Measurements from ENCODE around the gene ATXN2. TPM values are rescaled to one million over a fixed set of nuclear protein-coding genes. Genes with fewer than 3 reads are reported as not detected.
A peak's percentile ranks its signal among the peaks of the same experiment; 100 is the strongest.

ATXN2 gene
- total and polyA plus RNA-seq, 7 experiments from 2014 or later, result 23.9 to 71.9 (median 44.0) TPM

DNA sequence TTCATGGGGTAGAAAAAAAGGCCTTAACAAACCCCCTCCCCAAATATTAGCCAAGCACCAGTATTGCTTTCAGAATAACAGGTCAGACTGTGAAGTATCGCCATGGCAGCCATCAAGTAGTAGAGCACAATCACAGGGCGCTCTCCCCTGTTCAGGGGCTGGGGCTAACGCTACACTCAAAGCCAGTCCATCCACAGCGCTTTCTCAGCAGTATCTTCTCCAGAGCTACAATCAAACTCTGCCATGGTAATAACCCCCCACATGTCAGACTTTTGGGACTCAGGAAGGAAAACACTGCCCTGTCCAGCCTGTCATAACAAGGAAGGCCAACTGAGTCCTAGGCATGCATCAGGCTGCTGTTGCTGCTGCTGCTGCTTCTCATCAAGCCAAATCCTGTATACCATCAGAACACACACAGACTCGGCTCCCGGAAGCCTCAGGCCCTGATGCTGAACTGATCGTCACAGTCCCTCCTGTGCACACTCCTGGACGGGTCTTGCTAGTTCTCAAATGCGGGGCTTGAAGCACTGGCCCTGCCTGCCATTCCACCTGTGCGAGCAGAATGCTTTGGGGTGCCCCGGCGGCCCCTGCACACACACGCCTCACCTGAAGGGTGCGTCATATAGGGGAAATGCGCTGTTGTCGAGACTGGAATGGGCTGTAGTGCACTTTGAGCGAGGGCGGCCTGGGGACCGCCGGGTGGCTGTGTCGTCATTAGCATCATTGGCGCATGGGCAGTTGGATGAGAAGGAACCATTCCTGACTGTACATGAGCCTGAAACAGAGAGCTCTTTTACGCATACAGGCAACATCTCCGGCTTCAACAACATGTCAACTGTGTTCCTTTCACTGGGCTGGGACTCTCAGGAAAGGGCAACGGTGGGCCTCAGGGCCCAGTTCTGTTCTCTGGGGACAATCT, 145.8 kb downstream of the ATXN2 start:
- H3K4me3 ChIP-seq (ENCODE audit: low read length), result no peak overlapping the region
- H3K27ac ChIP-seq (ENCODE audit: low read depth, low read length), result no peak overlapping the region
- no peaks in the 10 kb centered on the region for H3K9me3 ChIP-seq (ENCODE audit: control insufficient read depth in 2 of 3, low read length in 3 of 3)
- H3K4me1 Mint-ChIP-seq, result peaks cover 11 to 39% (median 27%) of the 10 kb centered on the region in 7 donors
- no peaks in the 10 kb centered on the region for H3K27me3 Mint-ChIP-seq
- H3K9me3 Mint-ChIP-seq, result no peaks in the 10 kb centered on the region
- H3K36me3 Mint-ChIP-seq, result peaks cover 7 to 32% (median 16%) of the 10 kb centered on the region in 5 donors
- peaks cover 9 to 61% (median 23%) of the 10 kb centered on the region in 3 experiments for H3K36me3 ChIP-seq (ENCODE audit: control insufficient read depth in 2 of 3, insufficient read depth in 3 of 3, low read length in 3 of 3)
- no peaks in the 10 kb centered on the region for H3K27me3 ChIP-seq (ENCODE audit: control insufficient read depth in 2 of 2, insufficient read depth in 2 of 2, low read length in 2 of 2)
- H3K4me1 ChIP-seq (ENCODE audit: control insufficient read depth in 2 of 2, insufficient read depth in 2 of 2, low read length in 2 of 2), result peaks cover 6 to 17% of the 10 kb centered on the region in 2 donors
- POLR2A ChIA-PET, result no interaction called here
- intact Hi-C loops (cut with micrococcal nuclease), result loop anchor here in 1 of 2 donors (5.0 kb wide), 1 partner anchor 359 kb away; no protein-coding TSS in a partner anchor
- no peak overlapping the region for H3K4me3 Mint-ChIP-seq
- ATAC-seq (no peak), DNase-seq (no peak)
- CTCF ChIA-PET, result interaction anchor here (2.1 to 7.4 kb wide), 3 partner anchors 42 to 57 kb away, joined by 9 to 62 read pairs (median 49); no protein-coding TSS in a partner anchor
- H3K27ac Mint-ChIP-seq, result peak overlapping the region in 3 of 9 donors; percentile 6 to 51 (median 10)

DNA sequence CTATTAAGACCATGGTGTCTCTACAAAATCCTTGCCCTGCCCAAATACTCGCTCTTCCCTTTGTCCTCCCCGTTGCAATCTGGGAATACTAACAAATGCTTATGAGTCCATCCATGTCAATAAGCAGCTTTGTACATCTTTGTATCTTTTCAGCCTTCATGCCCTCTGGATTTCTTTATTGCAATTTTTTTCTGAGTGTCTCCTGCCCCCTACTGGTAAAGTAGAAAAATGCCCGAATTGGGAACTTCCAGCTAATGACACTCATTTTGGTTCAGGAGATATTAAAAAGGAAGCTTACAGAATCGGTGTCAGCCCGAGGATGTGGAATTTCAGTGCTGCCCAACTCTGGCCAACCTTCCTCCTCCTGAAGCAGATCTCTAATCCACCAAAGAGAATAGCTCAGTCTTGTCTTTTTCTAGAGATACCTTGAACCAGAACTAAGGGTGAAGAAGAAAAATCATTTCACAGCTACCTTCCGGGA, 147.4 kb downstream of the ATXN2 start:
- ChIA-PET POLR2A (interaction anchor here (0.6 to 2.8 kb wide), 8 partner anchors 12 to 55 kb away, joined by 3 to 24 read pairs (median 12); partner anchors contain the start of gene SH2B3), CTCF (interaction anchor here (0.6 to 11.6 kb wide), 25 partner anchors 8 to 1437 kb away, joined by 3 to 462 read pairs (median 6); partner anchors contain the start of gene SH2B3)
- Histone ChIP-seq H3K9me3 (ENCODE audit: control insufficient read depth in 2 of 3, low read length in 3 of 3) (no peaks in the 10 kb centered on the region), H3K27me3 (ENCODE audit: control insufficient read depth in 2 of 2, insufficient read depth in 2 of 2, low read length in 2 of 2) (no peaks in the 10 kb centered on the region), H3K36me3 (ENCODE audit: control insufficient read depth in 2 of 3, insufficient read depth in 3 of 3, low read length in 3 of 3) (peaks cover 9 to 73% (median 25%) of the 10 kb centered on the region in 3 experiments), H3K27ac (ENCODE audit: low read depth, low read length) (peak overlapping the region; percentile 12), H3K4me3 (ENCODE audit: low read length) (no peak overlapping the region), H3K4me1 (ENCODE audit: control insufficient read depth in 2 of 2, insufficient read depth in 2 of 2, low read length in 2 of 2) (peaks cover 6 to 17% of the 10 kb centered on the region in 2 donors)
- peaks cover 7 to 43% (median 16%) of the 10 kb centered on the region in 5 donors for H3K36me3 Mint-ChIP-seq
- peaks cover 12 to 50% (median 29%) of the 10 kb centered on the region in 7 donors for H3K4me1 Mint-ChIP-seq
- ATAC-seq, result peak; percentile 77
- peak overlapping the region in 8 of 9 donors; percentile 0 to 81 (median 25) for H3K27ac Mint-ChIP-seq
- intact Hi-C loops (cut with micrococcal nuclease), result loop anchor here (1.0 to 5.0 kb wide), 11 partner anchors 17 to 361 kb away; partner anchors contain the start of gene SH2B3 (in 1 of the 2)
- no peaks in the 10 kb centered on the region for H3K9me3 Mint-ChIP-seq
- no peaks in the 10 kb centered on the region for H3K27me3 Mint-ChIP-seq
- H3K4me3 Mint-ChIP-seq, result peak overlapping the region in 1 of 10 donors; percentile 13
- DNase-seq, result peak in 7 of 9 donors; percentile 48 to 78 (median 73)

DNA sequence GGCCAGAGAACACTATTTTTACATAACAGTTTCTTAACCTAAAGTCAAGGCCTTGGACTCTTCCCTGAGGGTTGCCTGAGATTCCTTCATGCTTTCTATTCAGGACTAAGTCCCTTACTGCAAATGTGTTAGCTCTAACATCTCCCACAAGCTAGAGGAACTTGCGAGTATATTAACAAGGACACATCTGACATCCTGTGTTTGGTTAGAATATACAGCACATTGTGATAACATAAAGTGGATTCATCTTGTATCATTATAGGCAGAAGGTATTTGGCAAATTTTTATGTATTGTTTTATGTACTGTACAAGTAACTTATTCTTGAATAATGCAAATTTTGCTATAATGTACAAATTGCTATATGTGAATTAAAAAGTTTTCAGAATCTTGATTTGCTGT, 147.9 kb downstream of the ATXN2 start:
- ChIA-PET POLR2A (interaction anchor here (1.1 to 2.8 kb wide), 7 partner anchors 11 to 55 kb away, joined by 3 to 24 read pairs (median 12); partner anchors contain the start of gene SH2B3), CTCF (interaction anchor here (0.6 to 11.6 kb wide), 21 partner anchors 8 to 1093 kb away, joined by 3 to 462 read pairs (median 7); partner anchors contain the start of gene SH2B3)
- Histone ChIP-seq H3K27me3 (ENCODE audit: control insufficient read depth in 2 of 2, insufficient read depth in 2 of 2, low read length in 2 of 2) (no peaks in the 10 kb centered on the region), H3K4me3 (ENCODE audit: low read length) (no peak overlapping the region), H3K27ac (ENCODE audit: low read depth, low read length) (peak overlapping the region; percentile 12), H3K4me1 (ENCODE audit: control insufficient read depth in 2 of 2, insufficient read depth in 2 of 2, low read length in 2 of 2) (peaks cover 6 to 17% of the 10 kb centered on the region in 2 donors), H3K36me3 (ENCODE audit: control insufficient read depth in 2 of 3, insufficient read depth in 3 of 3, low read length in 3 of 3) (peaks cover 9 to 75% (median 25%) of the 10 kb centered on the region in 3 experiments), H3K9me3 (ENCODE audit: control insufficient read depth in 2 of 3, low read length in 3 of 3) (no peaks in the 10 kb centered on the region)
- peaks cover 13 to 55% (median 34%) of the 10 kb centered on the region in 7 donors for H3K4me1 Mint-ChIP-seq
- peaks cover 7 to 48% (median 16%) of the 10 kb centered on the region in 5 donors for H3K36me3 Mint-ChIP-seq
- H3K27me3 Mint-ChIP-seq, result no peaks in the 10 kb centered on the region
- peak overlapping the region; percentile 2 to 82 (median 67) for H3K27ac Mint-ChIP-seq
- DNase-seq (no peak), ATAC-seq (no peak)
- peak overlapping the region in 1 of 10 donors; percentile 11 for H3K4me3 Mint-ChIP-seq
- no peaks in the 10 kb centered on the region for H3K9me3 Mint-ChIP-seq
- intact Hi-C loops (cut with micrococcal nuclease), result loop anchor here (1.0 to 5.0 kb wide), 11 partner anchors 16 to 361 kb away; partner anchors contain the start of gene SH2B3 (in 1 of the 2)

DNA sequence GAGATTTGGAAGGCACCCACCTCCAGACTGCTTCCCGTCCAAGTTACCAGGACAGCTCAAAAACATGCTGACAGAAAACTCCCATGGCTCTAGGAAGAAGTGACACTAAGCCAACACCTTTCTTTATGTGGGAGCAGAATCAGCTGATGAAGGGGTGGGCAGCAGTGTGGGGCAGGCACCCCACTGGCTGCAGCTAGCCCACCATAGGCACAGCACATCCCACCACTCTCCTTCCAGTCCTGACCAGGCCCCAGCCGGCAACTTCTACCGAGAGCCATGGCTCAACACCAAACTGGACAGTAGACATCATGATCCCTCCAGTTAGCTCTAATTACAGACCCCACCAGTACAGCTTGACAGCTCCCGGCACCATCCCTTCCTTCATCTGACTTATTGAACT, 148.4 kb downstream of the ATXN2 start:
- ATAC-seq (no peak), DNase-seq (peak in 1 of 9 donors; percentile 9)
- no peaks in the 10 kb centered on the region for H3K27me3 ChIP-seq (ENCODE audit: control insufficient read depth in 2 of 2, insufficient read depth in 2 of 2, low read length in 2 of 2)
- Mint-ChIP-seq H3K27ac (peak overlapping the region; percentile 2 to 91 (median 70)), H3K9me3 (no peaks in the 10 kb centered on the region), H3K4me1 (peaks cover 18 to 60% (median 39%) of the 10 kb centered on the region in 7 donors), H3K4me3 (peak overlapping the region in 1 of 10 donors; percentile 27), H3K36me3 (peaks cover 7 to 45% (median 16%) of the 10 kb centered on the region in 5 donors), H3K27me3 (no peaks in the 10 kb centered on the region)
- H3K4me3 ChIP-seq (ENCODE audit: low read length), result no peak overlapping the region
- ChIA-PET POLR2A (interaction anchor here (0.8 to 2.8 kb wide), 7 partner anchors 10 to 54 kb away, joined by 3 to 24 read pairs (median 12); no protein-coding TSS in a partner anchor), CTCF (interaction anchor here (1.2 to 11.6 kb wide), 12 partner anchors 9 to 89 kb away, joined by 3 to 462 read pairs (median 14); partner anchors contain the start of gene SH2B3)
- peak overlapping the region; percentile 12 for H3K27ac ChIP-seq (ENCODE audit: low read depth, low read length)
- H3K4me1 ChIP-seq (ENCODE audit: control insufficient read depth in 2 of 2, insufficient read depth in 2 of 2, low read length in 2 of 2), result peaks cover 9 to 22% of the 10 kb centered on the region in 2 donors
- intact Hi-C loops (cut with micrococcal nuclease), result loop anchor here (1.0 to 5.0 kb wide), 11 partner anchors 16 to 362 kb away; partner anchors contain the start of gene SH2B3 (in 1 of the 2)
- H3K36me3 ChIP-seq (ENCODE audit: control insufficient read depth in 2 of 3, insufficient read depth in 3 of 3, low read length in 3 of 3), result peaks cover 8 to 75% (median 22%) of the 10 kb centered on the region in 3 experiments
- H3K9me3 ChIP-seq (ENCODE audit: control insufficient read depth in 2 of 3, low read length in 3 of 3), result no peaks in the 10 kb centered on the region

DNA sequence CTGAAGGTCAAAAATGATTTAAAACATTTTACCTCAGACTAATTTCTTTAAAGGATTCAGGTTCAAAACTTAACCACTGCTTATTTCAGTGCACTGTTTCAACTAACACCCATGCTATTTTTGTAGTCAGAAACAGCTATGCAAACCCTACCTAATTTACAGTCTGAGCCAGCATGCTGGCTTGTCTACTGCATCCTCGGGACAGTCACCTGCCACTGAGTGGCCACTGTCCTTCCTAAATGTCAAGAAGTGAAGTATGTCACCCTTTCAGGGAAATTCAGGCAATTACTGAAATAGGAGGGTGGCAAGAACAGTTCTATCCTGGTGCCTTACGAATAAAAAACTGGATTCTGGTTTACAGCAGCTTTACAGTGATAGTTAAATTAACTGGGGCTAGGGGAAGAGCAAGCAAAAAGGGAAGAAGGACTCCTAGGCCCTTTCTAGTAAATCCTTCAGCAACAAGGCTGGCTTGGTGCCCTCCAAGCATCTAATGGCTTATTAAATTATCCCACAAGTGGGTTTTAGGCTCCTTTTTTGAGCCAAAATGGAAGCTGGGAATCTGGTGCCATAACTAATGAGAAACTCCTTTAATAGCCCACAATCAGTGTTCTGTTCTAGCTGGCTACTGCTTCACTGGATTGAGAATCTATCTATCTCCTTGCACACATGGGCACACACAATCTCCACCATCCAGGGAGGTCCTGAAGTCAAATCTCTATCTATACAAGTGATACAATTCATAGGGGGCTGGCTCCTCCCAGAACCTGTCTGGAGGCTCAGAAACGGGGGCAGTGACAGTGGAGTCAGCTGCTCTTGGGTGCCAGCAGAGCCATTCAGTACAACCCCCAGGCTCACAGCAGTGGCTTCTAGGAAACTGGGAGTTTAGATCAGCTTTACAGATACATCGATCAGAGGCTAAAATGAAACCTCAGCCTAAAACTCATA, 150.0 kb downstream of the ATXN2 start:
- Mint-ChIP-seq H3K27ac (peak overlapping the region; percentile 25 to 85 (median 77)), H3K4me3 (peak overlapping the region in 1 of 10 donors; percentile 57), H3K36me3 (peaks cover 7 to 49% (median 16%) of the 10 kb centered on the region in 5 donors), H3K9me3 (no peaks in the 10 kb centered on the region), H3K4me1 (peaks cover 21 to 70% (median 51%) of the 10 kb centered on the region in 7 donors), H3K27me3 (no peaks in the 10 kb centered on the region)
- Histone ChIP-seq H3K9me3 (ENCODE audit: control insufficient read depth in 2 of 3, low read length in 3 of 3) (no peaks in the 10 kb centered on the region), H3K27me3 (ENCODE audit: control insufficient read depth in 2 of 2, insufficient read depth in 2 of 2, low read length in 2 of 2) (no peaks in the 10 kb centered on the region), H3K4me1 (ENCODE audit: control insufficient read depth in 2 of 2, insufficient read depth in 2 of 2, low read length in 2 of 2) (peaks cover 24 to 37% of the 10 kb centered on the region in 2 donors), H3K27ac (ENCODE audit: low read depth, low read length) (peak overlapping the region; percentile 28), H3K4me3 (ENCODE audit: low read length) (no peak overlapping the region), H3K36me3 (ENCODE audit: control insufficient read depth in 2 of 3, insufficient read depth in 3 of 3, low read length in 3 of 3) (peaks cover 0 to 63% (median 18%) of the 10 kb centered on the region in 3 experiments)
- ChIA-PET CTCF (interaction anchor here (0.5 to 11.6 kb wide), 7 partner anchors 9 to 49 kb away, joined by 3 to 462 read pairs (median 6); partner anchors contain the start of gene SH2B3), POLR2A (interaction anchor here (0.7 to 9.4 kb wide), 8 partner anchors 9 to 1563 kb away, joined by 3 to 64 read pairs (median 3); partner anchors contain the start of gene SH2B3)
- DNase-seq (peak in 1 of 9 donors; percentile 19), ATAC-seq (no peak)
- intact Hi-C loops (cut with micrococcal nuclease), result no loop called here
